ENCODE data around the gene KCNJ14. TPM values are rescaled to one million over a fixed set of nuclear protein-coding genes. Genes with fewer than 3 reads are reported as not detected.

The KCNJ14 gene
- polyA plus RNA-seq, 3 donors = 0.58 to 1.3 (median 0.72) TPM

DNA sequence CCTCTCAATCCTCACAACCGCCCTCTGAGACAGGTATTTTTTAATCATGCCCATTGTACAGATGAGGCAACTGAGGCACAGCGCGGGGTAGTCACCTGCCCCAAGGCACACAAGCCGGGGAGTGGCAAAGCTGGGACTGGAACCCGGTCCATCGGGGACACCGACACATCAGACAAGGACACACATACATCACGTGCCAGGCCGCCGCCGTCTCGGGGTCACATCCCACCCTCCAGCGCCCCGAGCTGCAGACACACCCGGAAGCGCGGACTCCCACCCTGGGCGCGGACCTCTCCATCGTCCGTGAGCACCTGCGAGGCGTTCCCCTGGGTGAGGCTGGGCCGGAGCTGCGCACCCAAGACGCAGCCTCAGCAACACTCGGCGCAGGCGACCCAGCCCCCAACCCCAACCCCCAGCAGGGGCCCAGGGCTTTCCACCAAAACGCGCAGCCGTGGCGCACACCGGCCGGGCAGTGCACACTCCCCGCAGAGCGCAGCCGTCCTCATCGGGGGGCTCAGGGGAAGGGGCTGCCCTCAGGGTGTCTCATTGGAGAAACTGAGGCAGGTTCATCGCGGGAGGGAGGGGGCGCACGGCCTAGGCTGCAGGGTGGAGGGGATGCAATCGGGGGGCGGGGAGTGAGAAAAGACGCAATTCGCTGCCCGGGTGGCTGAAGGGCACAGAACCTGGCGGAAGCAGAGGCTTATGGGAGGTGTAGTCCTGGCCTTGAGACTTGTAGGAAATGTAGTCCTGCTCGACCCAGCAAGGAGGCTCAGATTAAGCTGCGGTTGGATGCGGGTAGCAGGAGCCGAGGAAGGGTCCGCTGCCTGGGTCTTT lies 58.1 kb downstream of the KCNJ14 start:
- peak in 2 of 11 donors; percentile 63 to 71 for DNase-seq (ENCODE audit: extremely low read depth in 1 of 11, low read depth in 9 of 11, low spot score in 4 of 11)

DNA sequence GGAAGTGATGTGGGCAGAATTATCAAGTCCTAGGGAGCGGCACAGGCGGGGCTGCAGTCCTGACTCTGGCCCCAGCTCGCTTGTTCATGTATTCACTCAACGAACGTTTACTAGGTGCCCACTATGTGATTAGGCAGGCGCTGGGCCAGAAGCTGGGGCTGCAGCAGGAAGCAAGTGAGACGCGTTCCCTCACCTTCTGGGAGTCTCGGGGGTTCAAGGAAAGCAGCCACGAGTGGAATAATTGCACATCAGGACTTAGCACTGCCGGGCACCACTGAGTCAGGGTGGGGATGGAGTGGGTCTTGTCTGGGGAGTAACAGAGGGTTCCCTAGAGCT lies 58.7 kb downstream of the KCNJ14 start:
- DNase-seq (ENCODE audit: extremely low read depth in 1 of 11, low read depth in 9 of 11, low spot score in 4 of 11) = no peak

DNA sequence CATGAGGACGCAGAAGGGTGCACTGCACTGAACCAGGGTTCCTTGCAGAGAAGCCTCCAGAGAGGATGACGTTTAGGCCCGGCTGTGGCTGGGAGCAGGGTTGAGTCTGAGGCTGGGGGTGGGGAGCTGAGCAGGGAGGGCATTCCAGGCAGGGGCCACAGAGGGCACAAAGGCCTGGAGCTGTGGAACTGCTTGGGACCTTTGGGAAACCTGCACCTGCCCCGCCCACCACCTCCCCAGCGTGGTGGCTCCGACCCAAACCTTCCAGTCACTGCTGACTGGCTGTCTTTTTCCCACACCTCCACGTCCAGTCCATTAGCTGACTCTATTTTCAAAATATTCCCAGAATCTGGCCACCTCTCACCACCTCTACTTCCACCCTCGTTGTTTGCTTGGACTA lies 61.2 kb downstream of the KCNJ14 start:
- DNase-seq (ENCODE audit: extremely low read depth in 1 of 11, low read depth in 9 of 11, low spot score in 4 of 11) = no peak

Other genes with a start within 250 kb of the KCNJ14 start
- gene CARD8, start 199.7 kb upstream of the KCNJ14 start, polyA plus RNA-seq (ENCODE audit: insufficient read length in 3 of 3) = 10 to 100 TPM; 55.4 to 66.5 (median 56.3) TPM
- 1 to 10 TPM; 5.9 to 8.1 (median 7.6) TPM for gene ZNF114, start 185.5 kb upstream of the KCNJ14 start, polyA plus RNA-seq (ENCODE audit: insufficient read length in 3 of 3)
- 10 to 100 TPM; 51.0 to 83.1 (median 67.0) TPM for gene EMP3, start 130.0 kb upstream of the KCNJ14 start, polyA plus RNA-seq (ENCODE audit: insufficient read length in 3 of 3)
- gene TMEM143, start 91.6 kb upstream of the KCNJ14 start, polyA plus RNA-seq (ENCODE audit: insufficient read length in 3 of 3) = 10 to 100 TPM in 2 of 3 donors, 1 to 10 TPM in 1; 9.8 to 14.7 (median 11.6) TPM
- under 1 TPM; 0.37 to 0.70 (median 0.41) TPM for gene SYNGR4, start 91.2 kb upstream of the KCNJ14 start, polyA plus RNA-seq (ENCODE audit: insufficient read length in 3 of 3)
- 100 to 1,000 TPM; 230 to 246 (median 242) TPM for gene KDELR1, start 64.0 kb upstream of the KCNJ14 start, polyA plus RNA-seq (ENCODE audit: insufficient read length in 3 of 3)
- gene GRIN2D, start 61.9 kb upstream of the KCNJ14 start, polyA plus RNA-seq (ENCODE audit: insufficient read length in 3 of 3) = under 1 TPM; 0.33 to 0.88 (median 0.71) TPM
- gene GRWD1, start 9.6 kb upstream of the KCNJ14 start, polyA plus RNA-seq (ENCODE audit: insufficient read length in 3 of 3) = 10 to 100 TPM; 21.7 to 34.6 (median 24.7) TPM
- 10 to 100 TPM; 80.6 to 91.6 (median 86.4) TPM for gene CYTH2, start 13.8 kb downstream of the KCNJ14 start, polyA plus RNA-seq (ENCODE audit: insufficient read length in 3 of 3)
- gene LMTK3, start 56.3 kb downstream of the KCNJ14 start, polyA plus RNA-seq (ENCODE audit: insufficient read length in 3 of 3) = 1 to 10 TPM; 1.8 to 3.8 (median 3.6) TPM
- under 1 TPM; 0.28 to 0.62 (median 0.33) TPM for gene SULT2B1, start 96.6 kb downstream of the KCNJ14 start, polyA plus RNA-seq (ENCODE audit: insufficient read length in 3 of 3)
- gene SPACA4, start 151.2 kb downstream of the KCNJ14 start, polyA plus RNA-seq (ENCODE audit: insufficient read length in 3 of 3) = under 1 TPM in 1 of 3 donors, not detected in 2; 0.26 TPM
- gene FAM83E, start 159.5 kb downstream of the KCNJ14 start, polyA plus RNA-seq (ENCODE audit: insufficient read length in 3 of 3) = 1 to 10 TPM in 2 of 3 donors, under 1 TPM in 1; 0.88 to 1.2 (median 1.1) TPM
- 1,000 to 10,000 TPM; 1,072 to 1,401 (median 1,249) TPM for gene RPL18, start 163.6 kb downstream of the KCNJ14 start, polyA plus RNA-seq (ENCODE audit: insufficient read length in 3 of 3)
- 10 to 100 TPM; 15.8 to 31.8 (median 30.9) TPM for gene SPHK2, start 163.9 kb downstream of the KCNJ14 start, polyA plus RNA-seq (ENCODE audit: insufficient read length in 3 of 3)
- gene DBP, start 181.8 kb downstream of the KCNJ14 start, polyA plus RNA-seq (ENCODE audit: insufficient read length in 3 of 3) = 10 to 100 TPM; 11.2 to 15.9 (median 14.3) TPM
- 10 to 100 TPM; 21.9 to 30.7 (median 29.2) TPM for gene CA11, start 190.6 kb downstream of the KCNJ14 start, polyA plus RNA-seq (ENCODE audit: insufficient read length in 3 of 3)
- gene NTN5, start 217.4 kb downstream of the KCNJ14 start, polyA plus RNA-seq (ENCODE audit: insufficient read length in 3 of 3) = 1 to 10 TPM in 2 of 3 donors, under 1 TPM in 1; 0.68 to 2.4 (median 1.5) TPM
- gene FUT2, start 240.4 kb downstream of the KCNJ14 start, polyA plus RNA-seq (ENCODE audit: insufficient read length in 3 of 3) = 1 to 10 TPM; 1.7 to 4.4 (median 1.8) TPM

All from renal cortex interstitium (tissue), 11 donors.